K562 (cell line): ENCODE measurements around the gene RTP3. TPM values are rescaled to one million over a fixed set of nuclear protein-coding genes. Genes with fewer than 3 reads are reported as not detected.
A peak's percentile ranks its signal among the peaks of the same experiment; 100 is the strongest.

Source experiments
- ATAC-seq: fragments of 200-7000 bp; cut with Tn5 transposase; 3 replicates; pipeline ENCODE4 v1.9.1; 2020; ENCODE audit warnings: moderate library complexity
- BruUV-seq: library from RNA; stranded (reverse); fragments of 400-500 nt; replicated peaks from 2 replicates; lab custom pipeline; 2021; lab: Mats Ljungman, UMichigan
- CTCF ChIA-PET: fragments of 300-600 bp; formaldehyde crosslinking; extraction: SDS; loops from one replicate; lab custom pipeline; 2021; ENCODE audit warnings: low intra/inter-chr PET ratio; lab: Yijun Ruan, JAX
- POLR2A ChIA-PET: fragments of 300-600, 350-650 bp; sonication (Branson Sonifier 250); formaldehyde crosslinking; extraction: SDS; loops from one replicate; lab custom pipeline; 2021; ENCODE audit warnings: antibody characterized with exemption, inconsistent platforms; lab: Yijun Ruan, JAX
- DNase-seq, 4 experiments: peaks; one replicate each; pipeline versions ENCODE4 v3.0.0 to v3.0.0-alpha.2; 2011 to 2018; ENCODE audit warnings: low spot score in 3 of 4, mixed read lengths in 3 of 4; ENCODE audit errors: extremely low read depth in 1 of 4
- FAIRE-seq: peaks from 2 replicates; lab custom pipeline; 2011; peaks lifted over from hg19 to GRCh38; lab: Jason Lieb, UNC
- H2AFZ ChIP-seq: 2 replicates; pipeline ENCODE4 v1.6.0; 2011; ENCODE audit warnings: low read depth, low read length, control low read depth, inconsistent platforms
- H3K27ac ChIP-seq: fragments of 200-600 bp; 3 replicates; pipeline ENCODE4 v1.8.0; 2011; ENCODE audit warnings: low read depth, mild to moderate bottlenecking, control low read depth, inconsistent platforms, low read length, moderate library complexity, mixed read lengths; ENCODE audit errors: extremely low read depth
- H3K27me3 ChIP-seq, 2 experiments: fragments of 300-600 bp in 1 of 2; 2 replicates in 1 of 2; 3 replicates in 1 of 2; pipeline versions ENCODE4 v1.6.0 to v1.8.0; 2011; ENCODE audit warnings: inconsistent platforms in 2 of 2, low read length in 2 of 2, mild to moderate bottlenecking in 1 of 2, mixed read lengths in 1 of 2, moderate library complexity in 1 of 2; ENCODE audit not compliant: control insufficient read depth in 2 of 2, insufficient read depth in 2 of 2
- H3K36me3 ChIP-seq: fragments of 300-600 bp; 3 replicates; pipeline ENCODE4 v1.8.0; 2011; ENCODE audit warnings: mild to moderate bottlenecking, low read length, inconsistent platforms; ENCODE audit not compliant: control insufficient read depth, insufficient read depth
- H3K4me1 ChIP-seq, 2 experiments: fragments of 200-600 bp in 1 of 2; replicated peaks in 1 of 2; 2 replicates in 1 of 2; 3 replicates in 1 of 2; pipeline versions ENCODE4 v1.5.1 to v1.8.0; 2011; ENCODE audit warnings: inconsistent platforms in 2 of 2, low read length in 2 of 2, mild to moderate bottlenecking in 1 of 2, mixed read lengths in 1 of 2, moderate library complexity in 1 of 2; ENCODE audit not compliant: control insufficient read depth in 2 of 2, insufficient read depth in 2 of 2
- H3K4me2 ChIP-seq: 2 replicates; pipeline ENCODE4 v1.6.1; 2011; ENCODE audit warnings: low read length, control low read depth, inconsistent platforms, mixed read lengths; ENCODE audit not compliant: insufficient read depth
- H3K4me3 ChIP-seq: fragments of 200-600 bp; sonication (generic), shearing (Covaris generic); 2 replicates; pipeline ENCODE4 v1.5.1; 2016; ENCODE audit warnings: control low read depth, inconsistent platforms
- H3K79me2 ChIP-seq: fragments of 200-600 bp; 3 replicates; pipeline ENCODE4 v1.8.0; 2011; ENCODE audit warnings: low read length, inconsistent platforms; ENCODE audit not compliant: control insufficient read depth, insufficient read depth
- H3K9ac ChIP-seq, 2 experiments: 2 replicates each; pipeline versions ENCODE4 v1.6.0 to v1.6.1; 2011; ENCODE audit warnings: low read depth in 2 of 2, low read length in 2 of 2, control low read depth in 1 of 2, inconsistent platforms in 1 of 2, mild to moderate bottlenecking in 1 of 2, mixed read lengths in 1 of 2; ENCODE audit not compliant: insufficient read depth in 1 of 2
- H3K9me1 ChIP-seq: one replicate; pipeline ENCODE4 v1.6.0; 2011; ENCODE audit warnings: inconsistent platforms, mild to moderate bottlenecking, low read length, moderate library complexity; ENCODE audit not compliant: control insufficient read depth, insufficient read depth
- H3K9me3 ChIP-seq: replicated peaks from 2 replicates; pipeline ENCODE4 v1.5.1; 2011; ENCODE audit warnings: low read depth, low read length, inconsistent platforms; ENCODE audit not compliant: control insufficient read depth, insufficient read depth
- H4K20me1 ChIP-seq: replicated peaks from 2 replicates; pipeline ENCODE4 v1.6.1; 2011; ENCODE audit warnings: low read length, inconsistent platforms, mixed read lengths; ENCODE audit not compliant: control insufficient read depth, insufficient read depth
- CBFA2T3 ChIP-seq: fragments of 450-650 bp; IDR thresholded peaks from 2 replicates; pipeline ENCODE4 v1.6.1; 2017
- FOXJ2 ChIP-seq: fragments of 200-800 bp; sonication (Bioruptor generic); IDR thresholded peaks from 2 replicates; pipeline ENCODE4 v1.6.1; 2016; ENCODE audit warnings: missing genetic modification characterization, missing compliant biosample characterization
- ZNF507 ChIP-seq: conservative IDR thresholded peaks from 2 replicates; pipeline ENCODE4 v1.6.1; 2017; ENCODE audit warnings: missing genetic modification characterization, missing compliant biosample characterization
- ZNF551 ChIP-seq: fragments of 250-450 bp; sonication (Bioruptor Pico); IDR thresholded peaks from 2 replicates; pipeline ENCODE4 v1.5.0; 2021; ENCODE audit warnings: mild to moderate bottlenecking, moderate library complexity
- ZNF586 ChIP-seq: fragments of 450-650 bp; formaldehyde crosslinking; conservative IDR thresholded peaks from 2 replicates; pipeline ENCODE4 v1.4.0; 2020; ENCODE audit warnings: mild to moderate bottlenecking, moderate library complexity
- WGBS: fragments of 100-300 bp; shearing (Covaris generic); methylation state at CpG from one replicate; pipeline ENCODE4 v1.1.6; 2016; ENCODE audit warnings: low coverage, mixed read lengths; ENCODE audit not compliant: insufficient coverage; ENCODE audit errors: missing lambda C conversion rate; 5-methylcytosine and 5-hydroxymethylcytosine counted together
- in situ Hi-C: fragments of 300-500 bp; cut with MboI; formaldehyde crosslinking; loops from 4 replicates; pipeline ENCODE4 v1.15.0; 2018; ENCODE audit warnings: inconsistent platforms, mixed read lengths
- intact Hi-C: fragments of 100-400 bp; cut with micrococcal nuclease; formaldehyde crosslinking; loops from 2 replicates; pipeline ENCODE4 v1.14.2; 2022
- polyA plus RNA-seq, 8 experiments: library from polyadenylated mRNA; depleted of rRNA in 4 of 8; stranded (reverse) in 5 of 8; unstranded in 3 of 8; fragments of >200 nt; fragmentation: Nextera tagmentation in 2 of 8; fragmentation: Illumina TruSeq in 1 of 8; extraction: Ambion mirVana in 2 of 8; extraction: Trizol in 1 of 8; gene quantifications; 2 replicates each; pipeline versions ENCODE4 v1.2.1 to v1.2.3, GENCODE V29; 2011 to 2014; ENCODE audit warnings: inconsistent platforms in 1 of 8, missing spikeins in 1 of 8
- total RNA-seq, 7 experiments: library from RNA; depleted of rRNA in 6 of 7; stranded (reverse); fragments of >200 nt in 6 of 7; fragmentation: Illumina TruSeq in 2 of 7; extraction: Trizol in 2 of 7; gene quantifications; 2 replicates each; pipeline versions ENCODE4 v1.2.1 to v1.2.3, GENCODE V29; 2011 to 2021; ENCODE audit warnings: low replicate concordance in 1 of 7
- TF ChIP-seq, protein P1 (sequence below): fragments of 250-450 bp; sonication (Bioruptor Pico); IDR thresholded peaks from 2 replicates; pipeline ENCODE4 v1.5.0; 2020; ENCODE audit warnings: mild to moderate bottlenecking
- TF ChIP-seq, protein P2 (sequence below): fragments of 250-450 bp; sonication (Bioruptor Pico); IDR thresholded peaks from 2 replicates; pipeline ENCODE4 v1.5.0; 2021; ENCODE audit warnings: mild to moderate bottlenecking, moderate library complexity

RTP3 gene
- total and polyA plus RNA-seq, 9 of the 15 experiments (the other 6 are each of a cell fraction or from before 2014, with no cell fraction given), result not detected

DNA sequence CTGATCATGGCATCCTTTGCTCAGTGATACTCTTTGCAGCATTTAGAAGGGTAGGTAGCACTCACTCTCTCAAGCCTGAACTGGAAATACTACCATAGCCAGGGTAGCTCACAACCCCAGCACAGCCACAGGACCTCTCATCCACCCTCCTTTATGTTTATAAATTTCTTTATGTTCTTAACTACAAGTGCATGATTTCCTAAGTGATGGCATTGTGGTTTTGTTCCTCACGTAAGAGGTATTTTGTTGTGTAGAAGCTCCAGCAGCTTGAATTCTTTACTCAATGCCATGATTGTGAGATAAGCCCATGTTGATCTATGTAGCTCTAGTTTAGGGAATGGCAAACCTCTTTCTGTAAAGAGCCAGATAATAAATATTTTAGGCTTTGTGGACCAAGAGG is 7.9 kb upstream of the RTP3 start:
- Histone ChIP-seq H3K4me2 (no peak overlapping the region), H3K79me2 (no peaks in the 10 kb centered on the region), H3K9me3 (no peaks in the 10 kb centered on the region), H3K9ac (no peak overlapping the region), H3K9me1 (peaks cover 2% of the 10 kb centered on the region), H2AFZ (0 out of 2 replicates have a peak overlapping the region, but pooled peaks have one; percentile 65), H3K4me1 (peaks cover 29 to 41% of the 10 kb centered on the region in 2 experiments; a peak in 4 of 5 replicates), H3K36me3 (no peaks in the 10 kb centered on the region), H3K4me3 (no peak overlapping the region), H4K20me1 (0 out of 2 replicates have a peak, but pooled peaks cover 3% of the 10 kb centered on the region), H3K27me3 (no peaks in the 10 kb centered on the region), H3K27ac (no peak overlapping the region)
- TF ChIP-seq FOXJ2 (0 out of 2 replicates have a peak, but pooled peaks have one; percentile 34), ZNF586 (no peak)
- ATAC-seq (no peak), FAIRE-seq (peak; percentile 15), DNase-seq (no peak)
- no TSS peak for BruUV-seq
- WGBS, result 29% methylated on average over 1 of the region's 1 CpG
- POLR2A ChIA-PET, result interaction anchor here (1.1 to 2.4 kb wide), 4 partner anchors 11 to 125 kb away, joined by 3 to 25 read pairs (median 7); no protein-coding TSS in a partner anchor
- in situ Hi-C loops, result loop anchor here (5.0 kb wide), 1 partner anchor 67 kb away; no protein-coding TSS in a partner anchor
- CTCF ChIA-PET, result interaction anchor here (0.6 to 7.1 kb wide), 4 partner anchors 19 to 141 kb away, joined by 3 to 177 read pairs (median 52); no protein-coding TSS in a partner anchor
- intact Hi-C loops, result loop anchor here (1.0 to 2.0 kb wide), 2 partner anchors 19 to 141 kb away; no protein-coding TSS in a partner anchor

DNA sequence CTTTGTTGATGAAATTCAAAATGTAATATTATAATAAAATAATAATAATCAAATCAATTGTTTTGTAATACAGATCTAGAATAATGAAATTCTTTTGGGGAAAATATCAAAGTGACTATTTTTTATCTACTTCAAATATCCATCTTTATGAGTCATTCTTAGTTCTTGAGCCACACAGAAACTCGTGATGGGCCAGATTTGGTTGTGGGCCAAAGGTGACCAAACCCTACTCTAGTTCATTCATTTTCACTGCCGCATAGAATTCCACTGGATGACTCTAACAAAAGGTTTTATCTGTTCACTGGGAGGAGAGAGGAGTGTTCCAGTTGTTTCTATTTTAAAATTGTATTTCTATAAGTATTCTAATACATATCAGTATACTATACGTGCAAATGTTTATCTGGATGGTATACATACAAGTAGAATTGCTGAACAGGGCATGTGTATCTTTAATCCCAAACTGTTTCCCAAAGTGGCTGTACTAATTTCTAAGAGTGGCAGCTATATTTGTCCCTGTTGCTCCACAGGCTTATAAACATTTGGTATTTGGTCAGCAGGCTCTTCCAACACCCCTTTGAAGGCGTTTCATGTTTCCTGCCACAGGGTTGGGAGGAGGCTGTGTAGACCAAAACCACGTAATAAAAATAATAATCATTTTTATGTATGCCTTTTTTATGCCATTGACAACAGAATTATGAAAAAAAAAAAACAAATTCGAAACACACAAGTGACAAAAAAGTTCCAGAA is 7.3 kb upstream of the RTP3 start:
- Histone ChIP-seq H3K4me2 (no peak overlapping the region), H3K4me1 (peaks cover 24 to 41% of the 10 kb centered on the region in 2 experiments; a peak in 4 of 5 replicates), H3K9me3 (no peaks in the 10 kb centered on the region), H3K9me1 (peaks cover 2% of the 10 kb centered on the region), H3K4me3 (no peak overlapping the region), H3K36me3 (no peaks in the 10 kb centered on the region), H3K27me3 (no peaks in the 10 kb centered on the region), H2AFZ (peak overlapping the region; percentile 64; the same call in 1 of the 2 replicates), H4K20me1 (0 out of 2 replicates have a peak, but pooled peaks cover 3% of the 10 kb centered on the region), H3K79me2 (no peaks in the 10 kb centered on the region), H3K9ac (no peak overlapping the region), H3K27ac (no peak overlapping the region)
- no peak for FAIRE-seq
- intact Hi-C loops, result no loop called here
- POLR2A ChIA-PET, result interaction anchor here (1.1 to 2.4 kb wide), 3 partner anchors 10 to 124 kb away, joined by 3 to 25 read pairs (median 6); no protein-coding TSS in a partner anchor
- CTCF ChIA-PET, result interaction anchor here (4.6 to 7.1 kb wide), 2 partner anchors 67 to 140 kb away, joined by 100 to 177 read pairs; no protein-coding TSS in a partner anchor
- ATAC-seq, result no peak
- BruUV-seq, result no TSS peak
- 50% methylated on average over 6 of the region's 6 CpGs for WGBS
- no peak for DNase-seq
- in situ Hi-C loops, result no loop called here
- TF ChIP-seq ZNF507 (tag) (no peak), CBFA2T3 (no peak), ZNF551 (no peak), ZNF586 (no peak)
- TF ChIP-seq, protein P1, sequence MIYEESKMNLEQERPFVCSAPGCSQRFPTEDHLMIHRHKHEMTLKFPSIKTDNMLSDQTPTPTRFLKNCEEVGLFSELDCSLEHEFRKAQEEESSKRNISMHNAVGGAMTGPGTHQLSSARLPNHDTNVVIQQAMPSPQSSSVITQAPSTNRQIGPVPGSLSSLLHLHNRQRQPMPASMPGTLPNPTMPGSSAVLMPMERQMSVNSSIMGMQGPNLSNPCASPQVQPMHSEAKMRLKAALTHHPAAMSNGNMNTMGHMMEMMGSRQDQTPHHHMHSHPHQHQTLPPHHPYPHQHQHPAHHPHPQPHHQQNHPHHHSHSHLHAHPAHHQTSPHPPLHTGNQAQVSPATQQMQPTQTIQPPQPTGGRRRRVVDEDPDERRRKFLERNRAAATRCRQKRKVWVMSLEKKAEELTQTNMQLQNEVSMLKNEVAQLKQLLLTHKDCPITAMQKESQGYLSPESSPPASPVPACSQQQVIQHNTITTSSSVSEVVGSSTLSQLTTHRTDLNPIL (CRISPR knock-in tag), result no peak
- TF ChIP-seq, protein P2, sequence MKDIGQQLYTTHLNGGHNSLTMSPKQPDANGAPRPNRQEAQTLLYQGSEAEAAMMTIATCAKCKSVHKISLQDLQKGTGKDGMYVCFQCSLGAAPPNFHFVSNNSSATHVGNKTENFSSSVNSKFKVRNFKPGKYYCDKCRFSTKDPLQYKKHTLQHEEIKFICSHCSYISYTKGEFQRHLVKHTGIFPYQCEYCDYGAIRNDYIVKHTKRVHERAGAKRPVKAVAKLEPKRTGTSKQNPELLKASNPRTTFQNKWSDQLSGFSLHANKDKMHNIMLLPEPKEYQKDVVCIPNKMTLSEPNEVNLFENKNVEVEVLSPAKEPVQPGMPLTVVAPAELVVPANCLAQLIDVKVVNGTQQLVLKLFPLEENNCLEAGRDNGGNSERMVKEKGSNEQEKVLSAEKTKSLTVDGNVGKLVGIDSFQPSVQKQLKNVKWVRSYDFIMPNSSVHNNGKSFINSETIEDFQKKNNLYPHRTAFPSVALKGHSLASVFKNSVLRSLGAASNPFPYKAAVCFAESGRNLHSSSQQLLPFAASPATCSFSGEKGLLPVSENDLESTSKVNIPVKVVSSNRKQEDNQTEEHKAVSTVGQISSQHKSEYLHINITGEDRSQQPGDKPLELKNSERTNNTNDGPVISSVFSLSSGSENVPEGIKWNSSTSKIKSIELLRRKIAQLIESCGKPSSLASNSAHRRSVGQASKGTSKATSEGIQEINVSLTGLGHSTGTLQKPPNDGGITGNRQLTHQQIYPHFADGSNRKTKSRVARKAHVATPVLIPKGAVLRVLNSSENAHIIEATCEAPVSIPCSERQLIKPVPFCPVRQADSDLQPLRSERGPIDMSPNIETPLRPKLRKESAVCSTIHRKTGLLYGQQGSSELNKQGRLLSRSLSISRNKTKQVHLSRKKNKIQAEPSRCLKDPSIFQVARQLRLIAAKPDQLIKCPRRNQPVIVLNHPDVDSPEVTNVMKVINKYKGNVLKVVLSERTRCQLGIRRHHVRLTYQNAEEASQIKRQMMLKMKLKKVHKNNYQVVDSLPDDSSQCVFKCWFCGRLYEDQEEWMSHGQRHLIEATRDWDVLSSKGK (CRISPR knock-in tag), result no peak
